ENCODE measurements around the gene CDK5RAP1.

GRCh38 chr20:33433465-33434234 lies 32.3 kb upstream of the CDK5RAP1 start:
- TF ChIP-seq CTCF (IDR thresholded peaks at IDR 0.05) (no peak), POLR2AphosphoS5 (IDR thresholded peaks at IDR 0.05; ENCODE audit: insufficient read depth in 1 of 2, low read depth in 1 of 2) (no peak), POLR2A (IDR thresholded peaks at IDR 0.05) (no peak)
